Endodermal cell (in vitro differentiated cells): ENCODE data around the gene GABRB2. TPM values are rescaled to one million over a fixed set of nuclear protein-coding genes. Genes with fewer than 3 reads are reported as not detected.

Experiments
- DNase-seq: peaks from one replicate; pipeline ENCODE4 v3.0.0-alpha.2; 2017
- H3K27ac ChIP-seq: 2 replicates; pipeline ENCODE4 v1.5.1; 2013; ENCODE audit warnings: mild to moderate bottlenecking, low read depth, low read length, moderate library complexity
- H3K27me3 ChIP-seq: 2 replicates; pipeline ENCODE4 v1.6.1; 2013; ENCODE audit warnings: mild to moderate bottlenecking, low read length, moderate library complexity; ENCODE audit not compliant: insufficient read depth, control insufficient read depth, poor library complexity, severe bottlenecking
- H3K36me3 ChIP-seq: 2 replicates; pipeline ENCODE4 v1.7.0; 2013; ENCODE audit warnings: mild to moderate bottlenecking, low read length, moderate library complexity; ENCODE audit not compliant: control insufficient read depth, insufficient read depth
- H3K4me1 ChIP-seq: one replicate; pipeline ENCODE4 v1.7.0; 2013; ENCODE audit warnings: low read length; ENCODE audit not compliant: control insufficient read depth, insufficient read depth
- H3K4me3 ChIP-seq: 2 replicates; pipeline ENCODE4 v1.5.1; 2013; ENCODE audit warnings: mild to moderate bottlenecking, low read length, moderate library complexity
- H3K9ac ChIP-seq: 2 replicates; pipeline ENCODE4 v1.6.1; 2013; ENCODE audit warnings: mild to moderate bottlenecking, low read length, moderate library complexity; ENCODE audit not compliant: poor library complexity, severe bottlenecking; ENCODE audit errors: extremely low read depth
- H3K9me3 ChIP-seq: 2 replicates; pipeline ENCODE4 v1.6.1; 2013; ENCODE audit warnings: mild to moderate bottlenecking, low read length, moderate library complexity; ENCODE audit not compliant: control insufficient read depth
- H3K27ac Mint-ChIP-seq: 2 replicates; pipeline ENCODE4 v1.8.0; 2020; ENCODE audit warnings: mixed read lengths
- H3K27me3 Mint-ChIP-seq: 2 replicates; pipeline ENCODE4 v1.8.0; 2021; ENCODE audit warnings: mild to moderate bottlenecking, mixed read lengths; ENCODE audit not compliant: insufficient read depth
- H3K36me3 Mint-ChIP-seq: 2 replicates; pipeline ENCODE4 v1.8.0; 2020; ENCODE audit warnings: low read depth, mixed read lengths
- H3K4me1 Mint-ChIP-seq: 2 replicates; pipeline ENCODE4 v1.8.0; 2020; ENCODE audit warnings: mixed read lengths
- H3K4me3 Mint-ChIP-seq: 2 replicates; pipeline ENCODE4 v1.8.0; 2020; ENCODE audit warnings: mild to moderate bottlenecking, moderate library complexity, mixed read lengths
- H3K9me3 Mint-ChIP-seq: 2 replicates; pipeline ENCODE4 v1.8.0; 2020; ENCODE audit warnings: mild to moderate bottlenecking, mixed read lengths
- WGBS, 2 experiments: methylation state at CpG; one replicate each; pipeline versions ENCODE4 v1.1.5 to v1.1.7; 2013; ENCODE audit warnings: missing lambda C conversion rate in 2 of 2, mixed read lengths in 1 of 2; ENCODE audit not compliant: insufficient coverage in 1 of 2, insufficient read length in 1 of 2; 5-methylcytosine and 5-hydroxymethylcytosine counted together
- total RNA-seq, 2 donors: library from RNA; stranded (reverse); fragmentation: NEBNext Ultra II Directional in 1 of 2; extraction: Animal tissue kit (Norgen Biotek cat#: 25700) in 1 of 2; gene quantifications; 2 replicates in 1 of 2; 3 replicates in 1 of 2; pipeline ENCODE4 v1.2.1, GENCODE V29; 2021
- TF ChIP-seq, protein P1 (sequence below): fragments of 200-600 bp; sonication (generic); conservative IDR thresholded peaks from 2 replicates; pipeline ENCODE4 v1.5.0; 2021; ENCODE audit warnings: antibody characterized with exemption, mild to moderate bottlenecking

Gene GABRB2
- total RNA-seq, 2 donors from 2014 or later = 0.77 to 2.5 TPM

DNA sequence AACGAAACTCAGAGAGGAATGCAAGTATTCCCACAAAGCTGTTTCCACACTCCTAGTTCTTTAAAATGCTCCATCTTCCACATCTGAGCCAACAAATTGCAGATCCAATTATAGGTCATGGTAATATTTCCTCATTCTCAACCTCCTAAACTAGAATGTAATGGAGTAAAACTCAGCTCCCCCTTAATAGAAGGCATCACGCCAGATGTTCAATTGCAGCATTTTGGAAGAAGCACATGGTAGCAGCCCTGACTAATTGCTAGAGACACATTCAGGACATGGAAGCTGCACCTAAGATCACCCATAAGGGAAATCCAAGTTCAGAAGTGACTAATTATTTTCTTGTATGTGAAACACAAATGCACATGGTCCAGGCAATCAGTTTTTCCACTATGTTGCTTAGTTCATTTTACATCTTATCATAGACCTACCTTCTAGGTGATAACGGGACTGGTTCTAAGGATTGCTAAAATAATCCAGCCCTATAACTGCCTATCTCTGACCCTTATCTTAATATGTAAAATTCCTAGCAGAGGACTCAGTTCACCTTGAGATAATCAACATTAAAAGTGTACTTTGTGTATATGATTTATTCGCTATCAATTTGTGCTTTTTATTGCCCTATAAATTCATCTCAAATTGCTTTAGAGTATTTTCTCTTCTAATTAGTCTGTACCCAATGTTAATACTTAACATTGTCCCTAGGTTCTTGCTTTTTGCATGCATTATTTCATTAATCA lies 75.1 kb downstream of the GABRB2 start:
- no peak for DNase-seq
- no peaks in the 10 kb centered on the region for H3K36me3 ChIP-seq
- no peaks in the 10 kb centered on the region for H3K4me1 Mint-ChIP-seq
- no peak overlapping the region for H3K4me3 Mint-ChIP-seq
- H3K9me3 Mint-ChIP-seq = no peaks in the 10 kb centered on the region
- no peaks in the 10 kb centered on the region for H3K36me3 Mint-ChIP-seq
- H3K27ac ChIP-seq = no peak overlapping the region
- no peaks in the 10 kb centered on the region for H3K4me1 ChIP-seq
- H3K9ac ChIP-seq = no peak overlapping the region
- TF ChIP-seq, protein P1, sequence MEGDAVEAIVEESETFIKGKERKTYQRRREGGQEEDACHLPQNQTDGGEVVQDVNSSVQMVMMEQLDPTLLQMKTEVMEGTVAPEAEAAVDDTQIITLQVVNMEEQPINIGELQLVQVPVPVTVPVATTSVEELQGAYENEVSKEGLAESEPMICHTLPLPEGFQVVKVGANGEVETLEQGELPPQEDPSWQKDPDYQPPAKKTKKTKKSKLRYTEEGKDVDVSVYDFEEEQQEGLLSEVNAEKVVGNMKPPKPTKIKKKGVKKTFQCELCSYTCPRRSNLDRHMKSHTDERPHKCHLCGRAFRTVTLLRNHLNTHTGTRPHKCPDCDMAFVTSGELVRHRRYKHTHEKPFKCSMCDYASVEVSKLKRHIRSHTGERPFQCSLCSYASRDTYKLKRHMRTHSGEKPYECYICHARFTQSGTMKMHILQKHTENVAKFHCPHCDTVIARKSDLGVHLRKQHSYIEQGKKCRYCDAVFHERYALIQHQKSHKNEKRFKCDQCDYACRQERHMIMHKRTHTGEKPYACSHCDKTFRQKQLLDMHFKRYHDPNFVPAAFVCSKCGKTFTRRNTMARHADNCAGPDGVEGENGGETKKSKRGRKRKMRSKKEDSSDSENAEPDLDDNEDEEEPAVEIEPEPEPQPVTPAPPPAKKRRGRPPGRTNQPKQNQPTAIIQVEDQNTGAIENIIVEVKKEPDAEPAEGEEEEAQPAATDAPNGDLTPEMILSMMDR = no peak
- WGBS, 2 experiments = 90% methylated on average over 3 of the region's 4 CpGs; no CpG with 5 or more reads in 1 of the 2 experiments
- no peak overlapping the region for H3K27ac Mint-ChIP-seq
- H3K9me3 ChIP-seq = peaks cover 14% of the 10 kb centered on the region
- H3K4me3 ChIP-seq = no peak overlapping the region
- H3K27me3 Mint-ChIP-seq = no peaks in the 10 kb centered on the region
- H3K27me3 ChIP-seq = no peaks in the 10 kb centered on the region

DNA sequence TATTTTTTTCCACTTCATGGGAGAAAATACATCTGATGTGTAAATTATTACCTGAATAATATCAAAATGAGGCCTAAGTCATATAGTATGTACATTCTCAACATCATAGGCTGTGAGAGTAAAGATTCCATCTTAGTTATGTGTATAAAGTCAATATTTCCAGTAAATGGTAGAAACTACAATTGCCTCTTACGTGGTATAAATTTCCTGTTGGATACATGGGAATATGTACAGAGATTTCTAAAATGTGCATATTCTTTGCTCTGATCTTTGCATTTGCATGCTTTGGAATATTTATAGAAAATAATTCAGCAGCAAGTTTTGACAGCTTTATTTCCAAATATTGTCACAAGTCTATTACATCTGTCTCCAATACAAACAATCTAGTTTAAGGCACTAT lies 78.8 kb downstream of the GABRB2 start:
- H3K4me1 Mint-ChIP-seq = peaks cover 3% of the 10 kb centered on the region
- TF ChIP-seq, protein P1 = no peak
- H3K36me3 ChIP-seq = no peaks in the 10 kb centered on the region
- WGBS, 2 experiments = 88 to 100% methylated on average over 1 of the region's 1 CpG
- no peak overlapping the region for H3K9ac ChIP-seq
- no peak overlapping the region for H3K27ac Mint-ChIP-seq
- H3K27me3 ChIP-seq = no peaks in the 10 kb centered on the region
- no peaks in the 10 kb centered on the region for H3K36me3 Mint-ChIP-seq
- no peaks in the 10 kb centered on the region for H3K9me3 Mint-ChIP-seq
- no peaks in the 10 kb centered on the region for H3K27me3 Mint-ChIP-seq
- H3K27ac ChIP-seq = no peak overlapping the region
- no peak overlapping the region for H3K4me3 Mint-ChIP-seq
- H3K4me3 ChIP-seq = no peak overlapping the region
- DNase-seq = no peak
- H3K9me3 ChIP-seq = no peaks in the 10 kb centered on the region
- no peaks in the 10 kb centered on the region for H3K4me1 ChIP-seq

DNA sequence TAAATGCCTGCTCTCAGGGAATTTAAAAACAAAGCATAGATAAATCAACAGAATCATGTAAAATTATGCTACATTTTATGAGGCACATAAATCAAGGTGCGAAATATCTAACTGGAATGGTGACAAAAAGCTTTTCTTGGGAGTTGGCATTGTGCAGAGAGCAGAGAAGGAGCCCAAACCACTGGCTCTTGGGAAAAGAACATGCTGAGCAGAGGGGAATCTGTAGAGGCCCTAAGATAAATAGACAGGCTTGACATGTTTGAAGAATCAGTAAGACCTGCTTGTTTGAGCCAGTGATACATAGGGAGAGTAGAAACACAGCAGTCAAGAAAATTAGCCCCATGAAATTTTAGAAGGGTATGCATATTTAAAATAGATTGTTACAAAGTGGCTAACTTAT lies 85.8 kb downstream of the GABRB2 start:
- H3K36me3 Mint-ChIP-seq = no peaks in the 10 kb centered on the region
- H3K4me3 Mint-ChIP-seq = no peak overlapping the region
- Histone ChIP-seq H3K9ac (no peak overlapping the region), H3K27me3 (no peaks in the 10 kb centered on the region), H3K9me3 (no peaks in the 10 kb centered on the region), H3K4me3 (no peak overlapping the region), H3K4me1 (no peaks in the 10 kb centered on the region), H3K36me3 (no peaks in the 10 kb centered on the region), H3K27ac (no peak overlapping the region)
- TF ChIP-seq, protein P1 = no peak
- DNase-seq = no peak
- H3K27me3 Mint-ChIP-seq = no peaks in the 10 kb centered on the region
- WGBS, 2 experiments = 93 to 100% methylated on average over 1 of the region's 1 CpG
- no peaks in the 10 kb centered on the region for H3K9me3 Mint-ChIP-seq
- no peak overlapping the region for H3K27ac Mint-ChIP-seq
- peaks cover 24% of the 10 kb centered on the region for H3K4me1 Mint-ChIP-seq
